PFSK-1 (cell line): ENCODE measurements around the gene COX8A.

Source experiments
- FOXP2 ChIP-seq: optimal IDR thresholded peaks from 2 replicates; pipeline ENCODE3; 2011; ENCODE audit warnings: borderline replicate concordance, control low read depth, inconsistent platforms; ENCODE audit not compliant: insufficient read depth; ENCODE audit errors: extremely low read length, extremely low read depth
- POLR2AphosphoS5 ChIP-seq: IDR thresholded peaks from 2 replicates; pipeline ENCODE4 v1.6.1; 2012; ENCODE audit warnings: low read depth, mild to moderate bottlenecking, control low read depth, low read length, moderate library complexity
- REST ChIP-seq, 2 experiments: IDR thresholded peaks; 2 replicates each; pipeline versions ENCODE4 v1.6.1 to v1.8.0; 2011 to 2012; ENCODE audit warnings: low read depth in 2 of 2, low read length in 2 of 2, control low read depth in 1 of 2, inconsistent platforms in 1 of 2, mild to moderate bottlenecking in 1 of 2, moderate library complexity in 1 of 2; ENCODE audit not compliant: insufficient read depth in 1 of 2
- SIN3A ChIP-seq: IDR thresholded peaks from 2 replicates; pipeline ENCODE4 v1.6.1; 2012; ENCODE audit warnings: mild to moderate bottlenecking, low read length, moderate library complexity, borderline replicate concordance; ENCODE audit not compliant: insufficient read depth
- TAF1 ChIP-seq: IDR thresholded peaks from 2 replicates; pipeline ENCODE4 v1.6.1; 2012; ENCODE audit warnings: low read length, control low read depth, borderline replicate concordance; ENCODE audit not compliant: insufficient read depth

DNA sequence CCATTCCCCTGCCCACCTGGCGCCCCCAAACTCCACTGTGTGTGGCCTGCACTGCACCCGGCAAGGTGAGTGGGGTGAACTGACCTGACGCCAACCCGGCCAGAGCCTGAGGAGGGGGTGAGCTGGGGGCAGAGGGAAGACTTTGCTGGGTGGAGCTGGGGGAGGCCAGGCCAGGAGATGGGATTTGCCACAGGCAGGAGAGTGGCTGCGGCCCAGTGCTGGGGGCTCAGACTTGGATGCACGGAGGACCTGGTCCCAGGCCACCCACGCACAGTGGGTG is 43.5 kb downstream of the COX8A start:
- TF ChIP-seq POLR2AphosphoS5 (no peak), FOXP2 (no peak), TAF1 (no peak), SIN3A (no peak), REST (IDR thresholded peaks at IDR 0.05; ENCODE audit: insufficient read depth in 1 of 2, low read depth in 2 of 2, low read length in 2 of 2) (no peak)
